Stimulated activated CD4-positive, alpha-beta T cell treated with anti-CD3 and anti-CD28 coated beads, TNF-alpha, amount 100 ng/mL, for 1 hour (primary cell): Measurements from ENCODE around the gene C5orf63.
"Not testable (repeated sequence)": the region's sequence is repeated elsewhere in the genome, so short reads cannot be mapped to it uniquely, and the experiment has no call there.

Experiments used
- DNase-seq, 3 donors: peaks; one replicate each; pipeline ENCODE4 v3.0.0-alpha.2; 2020; ENCODE audit warnings: low read depth in 3 of 3, low spot score in 1 of 3

Gene C5orf63

GRCh38 chr5:127076315-127077129 is 3.2 kb upstream of the C5orf63 start:
- no peak for DNase-seq

GRCh38 chr5:127074466-127074865 is 1.2 kb upstream of the C5orf63 start:
- no peak for DNase-seq

- DNase-seq = no peak
Observed at GRCh38 chr5:127070243-127070642, 3.1 kb downstream of the C5orf63 start.

GRCh38 chr5:127068493-127069214 is 4.6 kb downstream of the C5orf63 start:
- no peak for DNase-seq

- no peak for DNase-seq
Observed at GRCh38 chr5:127066721-127067120, 6.6 kb downstream of the C5orf63 start.

GRCh38 chr5:127064253-127064840 is 9.0 kb downstream of the C5orf63 start:
- DNase-seq = no peak

GRCh38 chr5:127063257-127063913 is 9.9 kb downstream of the C5orf63 start:
- DNase-seq = no peak

GRCh38 chr5:127061956-127062355 is 11.3 kb downstream of the C5orf63 start:
- no peak for DNase-seq

GRCh38 chr5:127061537-127061936 is 11.8 kb downstream of the C5orf63 start:
- DNase-seq = no peak

- no peak for DNase-seq
Observed at GRCh38 chr5:127060470-127060985, 12.8 kb downstream of the C5orf63 start.

- DNase-seq = no peak
Observed at GRCh38 chr5:127056896-127057295, 16.4 kb downstream of the C5orf63 start.

GRCh38 chr5:127055880-127056653 is 17.2 kb downstream of the C5orf63 start:
- no peak for DNase-seq

- not testable (repeated sequence) for DNase-seq
Observed at GRCh38 chr5:127053551-127053950, 19.8 kb downstream of the C5orf63 start.

- no peak for DNase-seq
Observed at GRCh38 chr5:127053049-127053448, 20.3 kb downstream of the C5orf63 start.

- DNase-seq = no peak
Observed at GRCh38 chr5:127051591-127051990, 21.7 kb downstream of the C5orf63 start.

- no peak for DNase-seq
Observed at GRCh38 chr5:127046343-127047072, 26.8 kb downstream of the C5orf63 start.

- DNase-seq = no peak
Observed at GRCh38 chr5:127042593-127042992, 30.7 kb downstream of the C5orf63 start.

- DNase-seq = no peak
Observed at GRCh38 chr5:127041571-127041970, 31.7 kb downstream of the C5orf63 start.

- no peak for DNase-seq
Observed at GRCh38 chr5:127040796-127041520, 32.3 kb downstream of the C5orf63 start.
